ENCODE measurements around the gene GRIA4.
"Not testable (repeated sequence)": the region's sequence is repeated elsewhere in the genome, so short reads cannot be mapped to it uniquely, and the experiment has no call there.

GRIA4 gene

GRCh38 chr11:105781807-105782206 lies 171.9 kb downstream of the GRIA4 start:
- no peak overlapping the region for H3K4me3 ChIP-seq (ENCODE audit: control insufficient read depth, low read depth, low read length)
- TF ChIP-seq CTCF (IDR thresholded peaks at IDR 0.05; ENCODE audit: control insufficient read depth, insufficient read depth, low read depth, low read length, missing control alignments), result no peak
- no peak for DNase-seq (ENCODE audit: low read depth)

GRCh38 chr11:105783216-105783615 lies 173.3 kb downstream of the GRIA4 start:
- DNase-seq (ENCODE audit: low read depth), result no peak

GRCh38 chr11:105785850-105786249 lies 176.0 kb downstream of the GRIA4 start:
- not testable (repeated sequence) for H3K4me3 ChIP-seq (ENCODE audit: control insufficient read depth, low read depth, low read length); DNase-seq (ENCODE audit: low read depth)

More at GRCh38 chr11:105783216-105783615, 173.3 kb downstream of the GRIA4 start:
- H3K4me3 ChIP-seq (ENCODE audit: control insufficient read depth, low read depth, low read length), result no peak overlapping the region
- TF ChIP-seq CTCF (IDR thresholded peaks at IDR 0.05; ENCODE audit: control insufficient read depth, insufficient read depth, low read depth, low read length, missing control alignments), result no peak

- no peak for TF ChIP-seq CTCF (IDR thresholded peaks at IDR 0.05; ENCODE audit: control insufficient read depth, insufficient read depth, low read depth, low read length, missing control alignments)
- DNase-seq (ENCODE audit: low read depth), result no peak
- no peak overlapping the region for H3K4me3 ChIP-seq (ENCODE audit: control insufficient read depth, low read depth, low read length)
Measured at GRCh38 chr11:105786741-105787140, 176.9 kb downstream of the GRIA4 start.

DNA sequence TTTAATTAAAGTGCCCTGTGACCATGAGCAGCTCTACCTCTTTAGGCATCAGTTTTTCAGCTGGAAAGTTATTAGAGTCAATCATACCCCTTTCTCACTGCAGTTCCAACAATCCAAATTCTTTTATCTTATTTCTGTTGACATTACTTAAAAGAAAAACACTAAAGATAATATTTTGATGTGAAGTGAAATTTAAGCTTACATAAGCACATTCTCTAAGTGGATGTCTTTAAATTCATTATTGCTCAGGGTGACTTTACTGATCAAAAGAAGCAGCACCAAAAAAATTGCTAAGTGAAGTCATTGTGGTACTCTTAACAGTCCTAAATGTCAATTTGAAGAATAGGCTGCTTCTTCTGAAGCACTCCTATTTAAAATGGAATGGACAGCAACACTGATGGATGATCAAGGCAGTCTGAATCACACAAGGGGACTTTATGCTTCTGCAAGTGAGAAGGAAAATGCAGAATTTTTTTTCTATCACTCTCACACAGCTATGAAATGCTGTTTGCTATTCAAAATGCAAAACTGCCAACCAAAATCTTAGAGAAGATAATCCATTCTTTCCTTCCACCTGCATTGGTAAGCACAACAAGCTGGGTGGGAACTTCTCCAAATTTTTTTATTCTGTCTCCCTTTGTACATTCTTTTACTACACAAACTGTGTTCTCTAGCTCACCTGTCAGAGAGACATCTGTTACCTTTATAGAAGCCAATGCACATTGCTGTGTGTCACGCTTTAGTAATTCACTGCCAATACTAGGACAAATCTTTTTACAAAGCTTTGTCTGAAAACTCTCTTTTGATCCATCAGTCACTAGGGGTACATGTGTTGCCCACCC lies 179.9 kb downstream of the GRIA4 start:
- no peak for TF ChIP-seq CTCF (IDR thresholded peaks at IDR 0.05; ENCODE audit: control insufficient read depth, insufficient read depth, low read depth, low read length, missing control alignments)
- no peak for DNase-seq (ENCODE audit: low read depth)
- no peak overlapping the region for H3K4me3 ChIP-seq (ENCODE audit: control insufficient read depth, low read depth, low read length)

DNA sequence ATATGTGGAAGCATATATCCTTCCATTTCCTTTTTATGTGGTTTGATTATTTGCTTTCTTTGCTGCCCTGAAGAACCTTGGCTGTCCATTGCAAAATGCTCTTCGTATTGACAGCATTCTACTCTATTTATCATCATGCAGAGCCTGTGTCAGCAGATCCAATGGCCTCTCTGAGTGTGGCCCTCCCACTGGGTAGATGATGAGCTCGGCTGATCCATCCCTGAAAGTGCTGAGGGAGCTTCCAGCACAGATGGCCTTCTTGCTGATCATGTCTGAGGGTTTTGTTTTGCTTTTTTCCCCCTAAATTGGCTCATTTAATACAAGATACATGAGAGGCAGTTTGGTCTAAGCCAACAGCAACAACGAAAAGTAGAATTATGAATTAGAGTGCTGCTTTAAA lies 181.0 kb downstream of the GRIA4 start:
- no peak for DNase-seq (ENCODE audit: low read depth)
- no peak overlapping the region for H3K4me3 ChIP-seq (ENCODE audit: control insufficient read depth, low read depth, low read length)
- no peak for TF ChIP-seq CTCF (IDR thresholded peaks at IDR 0.05; ENCODE audit: control insufficient read depth, insufficient read depth, low read depth, low read length, missing control alignments)

DNA sequence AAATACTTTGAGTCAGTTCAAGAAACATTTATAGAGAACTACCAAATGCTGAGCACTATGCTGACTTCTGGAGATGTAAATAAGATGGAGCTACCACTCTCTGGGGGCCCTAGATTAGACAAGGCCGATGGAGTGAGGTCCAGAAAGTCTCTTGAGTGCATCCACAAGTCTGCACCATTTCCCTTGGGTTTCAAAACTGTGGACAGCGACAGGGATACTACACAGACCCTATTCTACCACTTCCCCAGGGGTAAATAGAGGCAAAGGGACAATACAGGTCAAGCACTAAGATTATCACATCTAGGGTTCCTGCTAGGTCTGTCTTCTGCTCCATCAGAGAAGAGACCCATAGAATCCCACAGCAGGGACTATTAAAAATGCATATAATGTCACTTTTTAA lies 183.2 kb downstream of the GRIA4 start:
- DNase-seq (ENCODE audit: low read depth), result no peak
- H3K4me3 ChIP-seq (ENCODE audit: control insufficient read depth, low read depth, low read length), result no peak overlapping the region
- TF ChIP-seq CTCF (IDR thresholded peaks at IDR 0.05; ENCODE audit: control insufficient read depth, insufficient read depth, low read depth, low read length, missing control alignments), result no peak
